SK-N-SH (cell line): Measurements from ENCODE around the gene ZBED1.
"Not testable (repeated sequence)": the region's sequence is repeated elsewhere in the genome, so short reads cannot be mapped to it uniquely, and the experiment has no call there.

Source experiments
- CTCF ChIP-seq: fragments of 200-600 bp; sonication (generic); IDR thresholded peaks from 2 replicates; pipeline ENCODE4 v1.6.1; 2017; ENCODE audit warnings: antibody characterized with exemption, mild to moderate bottlenecking, moderate library complexity
- EP300 ChIP-seq, 2 experiments: IDR thresholded peaks; 2 replicates each; pipeline versions ENCODE4 v1.4.0 to v1.6.1; 2012; ENCODE audit warnings: borderline replicate concordance in 1 of 2, low read depth in 1 of 2, low read length in 1 of 2
- EZH2phosphoT487 ChIP-seq: fragments of 200-600 bp; sonication (generic); IDR thresholded peaks from 2 replicates; pipeline ENCODE4 v1.6.1; 2017; ENCODE audit warnings: low read depth, mixed run types, mild to moderate bottlenecking, antibody characterized with exemption, moderate library complexity, borderline replicate concordance
- JUND ChIP-seq: IDR thresholded peaks from 2 replicates; pipeline ENCODE4 v1.4.0; 2012
- MAX ChIP-seq: IDR thresholded peaks from 2 replicates; pipeline ENCODE4 v1.4.0; 2012; ENCODE audit warnings: low read depth
- MXI1 ChIP-seq: IDR thresholded peaks from 2 replicates; pipeline ENCODE4 v1.6.1; 2012; ENCODE audit warnings: mild to moderate bottlenecking, low read depth, low read length, improper control_type of control experiment
- NRF1 ChIP-seq: IDR thresholded peaks from 2 replicates; pipeline ENCODE4 v1.6.1; 2012; ENCODE audit warnings: low read depth, mild to moderate bottlenecking, low read length
- POLR2AphosphoS5 ChIP-seq: IDR thresholded peaks from 2 replicates; pipeline ENCODE4 v1.6.1; 2012; ENCODE audit warnings: low read depth, low read length
- RCOR1 ChIP-seq: fragments of 150-350 bp; IDR thresholded peaks from 2 replicates; pipeline ENCODE4 v1.6.1; 2017; ENCODE audit warnings: antibody characterized with exemption, low read length
- SMC3 ChIP-seq: IDR thresholded peaks from 2 replicates; pipeline ENCODE4 v1.6.1; 2012; ENCODE audit warnings: low read depth, low read length, improper control_type of control experiment
- TAF1 ChIP-seq: IDR thresholded peaks from 2 replicates; pipeline ENCODE4 v1.6.1; 2012; ENCODE audit warnings: low read depth, mild to moderate bottlenecking, low read length, moderate library complexity, borderline replicate concordance
- USF2 ChIP-seq: fragments of 150-350 bp; IDR thresholded peaks from 2 replicates; pipeline ENCODE4 v1.6.1; 2017; ENCODE audit warnings: antibody characterized with exemption, low read length, low read depth, borderline replicate concordance

- TF ChIP-seq CTCF; EP300 (IDR thresholded peaks at IDR 0.05; ENCODE audit: borderline replicate concordance in 1 of 2, low read depth in 1 of 2, low read length in 1 of 2); RCOR1; MAX; POLR2AphosphoS5; NRF1; USF2; SMC3; EZH2phosphoT487; TAF1; MXI1; JUND: not testable (repeated sequence)
Observed at GRCh38 chrX:2477313-2477712, 23.5 kb downstream of the ZBED1 start.
